Neutrophil (primary cell): Measurements from ENCODE around the gene SOD1.

Experiments used
- H3K27ac ChIP-seq: fragments of 200-600 bp; sonication (generic); 2 replicates; pipeline ENCODE4 v1.5.1; 2016; ENCODE audit warnings: mild to moderate bottlenecking, moderate library complexity
- H3K27me3 ChIP-seq: fragments of 200-600 bp; sonication (generic); 2 replicates; pipeline ENCODE4 v1.6.0; 2016; ENCODE audit warnings: mild to moderate bottlenecking
- H3K36me3 ChIP-seq: fragments of 200-600 bp; sonication (generic); 2 replicates; pipeline ENCODE4 v1.5.1; 2017
- H3K4me1 ChIP-seq, 2 experiments: fragments of 200-600 bp in 1 of 2; sonication (generic) in 1 of 2; 1 replicate in 1 of 2; 2 replicates in 1 of 2; pipeline versions ENCODE4 v1.5.1 to v1.6.1; 2013 to 2016; ENCODE audit warnings: low read depth in 1 of 2, low read length in 1 of 2, mild to moderate bottlenecking in 1 of 2, moderate library complexity in 1 of 2; ENCODE audit not compliant: control insufficient read depth in 1 of 2, insufficient read depth in 1 of 2
- H3K4me3 ChIP-seq, 2 experiments: fragments of 200-600 bp in 1 of 2; sonication (generic) in 1 of 2; 1 replicate in 1 of 2; 2 replicates in 1 of 2; pipeline ENCODE4 v1.5.1; 2013 to 2016; ENCODE audit warnings: low read depth in 1 of 2, low read length in 1 of 2, mild to moderate bottlenecking in 1 of 2, moderate library complexity in 1 of 2
- H3K9me3 ChIP-seq: fragments of 200-600 bp; sonication (generic); 2 replicates; pipeline ENCODE4 v1.5.1; 2016
- TF ChIP-seq, protein P1 (sequence below): fragments of 200-600 bp; sonication (generic); IDR thresholded peaks from 2 replicates; pipeline ENCODE4 v1.5.1; 2016; ENCODE audit warnings: antibody characterized with exemption

Gene SOD1

DNA sequence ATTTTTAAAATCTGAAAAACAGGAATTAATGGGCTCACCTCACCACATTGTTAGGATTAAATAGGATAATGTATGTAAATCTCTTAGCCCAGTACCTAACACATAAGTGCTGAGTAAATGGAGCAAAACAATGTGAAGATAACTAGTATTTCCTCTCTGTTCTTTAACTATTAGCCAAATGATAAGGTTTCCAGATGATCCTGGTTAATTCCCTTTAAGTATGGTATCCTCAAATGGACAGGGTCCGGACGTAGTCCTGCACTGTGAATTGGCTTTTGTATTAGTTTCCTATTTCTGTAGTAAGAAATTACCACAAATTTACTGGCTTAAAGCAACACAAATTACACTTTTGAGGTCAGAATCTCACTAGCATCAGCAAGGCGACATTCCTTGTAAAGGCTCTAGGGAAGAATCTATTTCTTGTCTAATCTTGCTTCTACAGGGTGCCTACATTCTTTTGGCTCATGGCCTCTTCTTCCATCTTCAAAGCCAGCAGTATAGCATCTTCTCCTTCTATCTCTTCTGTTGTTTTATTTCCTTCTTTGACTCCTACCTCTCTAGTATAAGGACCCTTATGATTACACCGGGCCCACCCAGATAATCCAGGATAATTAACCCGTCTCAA is 55.4 kb downstream of the SOD1 start:
- no peaks in the 10 kb centered on the region for H3K36me3 ChIP-seq
- H3K9me3 ChIP-seq, result no peaks in the 10 kb centered on the region
- no peak overlapping the region for H3K4me3 ChIP-seq
- H3K27me3 ChIP-seq, result no peaks in the 10 kb centered on the region
- TF ChIP-seq, protein P1, sequence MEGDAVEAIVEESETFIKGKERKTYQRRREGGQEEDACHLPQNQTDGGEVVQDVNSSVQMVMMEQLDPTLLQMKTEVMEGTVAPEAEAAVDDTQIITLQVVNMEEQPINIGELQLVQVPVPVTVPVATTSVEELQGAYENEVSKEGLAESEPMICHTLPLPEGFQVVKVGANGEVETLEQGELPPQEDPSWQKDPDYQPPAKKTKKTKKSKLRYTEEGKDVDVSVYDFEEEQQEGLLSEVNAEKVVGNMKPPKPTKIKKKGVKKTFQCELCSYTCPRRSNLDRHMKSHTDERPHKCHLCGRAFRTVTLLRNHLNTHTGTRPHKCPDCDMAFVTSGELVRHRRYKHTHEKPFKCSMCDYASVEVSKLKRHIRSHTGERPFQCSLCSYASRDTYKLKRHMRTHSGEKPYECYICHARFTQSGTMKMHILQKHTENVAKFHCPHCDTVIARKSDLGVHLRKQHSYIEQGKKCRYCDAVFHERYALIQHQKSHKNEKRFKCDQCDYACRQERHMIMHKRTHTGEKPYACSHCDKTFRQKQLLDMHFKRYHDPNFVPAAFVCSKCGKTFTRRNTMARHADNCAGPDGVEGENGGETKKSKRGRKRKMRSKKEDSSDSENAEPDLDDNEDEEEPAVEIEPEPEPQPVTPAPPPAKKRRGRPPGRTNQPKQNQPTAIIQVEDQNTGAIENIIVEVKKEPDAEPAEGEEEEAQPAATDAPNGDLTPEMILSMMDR, result no peak
- H3K4me1 ChIP-seq, result no peaks in the 10 kb centered on the region
- no peak overlapping the region for H3K27ac ChIP-seq

DNA sequence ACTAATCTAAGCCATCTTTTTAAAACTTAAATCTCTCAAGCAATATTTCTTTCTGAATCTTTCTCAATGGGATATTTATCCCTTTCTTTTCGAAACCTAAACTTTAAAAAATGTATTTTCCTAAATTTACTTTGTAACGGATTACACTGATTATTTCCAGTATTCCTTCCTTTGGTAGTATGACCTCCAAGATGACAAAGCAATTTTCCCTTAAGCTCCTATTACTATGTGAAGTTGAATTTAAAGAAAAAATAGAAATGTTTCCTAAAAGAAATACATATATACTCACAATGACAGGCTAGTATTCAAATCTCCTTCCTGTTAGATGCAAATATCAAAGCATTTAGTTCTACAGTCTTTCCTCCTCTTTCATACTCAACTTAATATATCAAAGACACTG is 56.6 kb downstream of the SOD1 start:
- H3K9me3 ChIP-seq, result no peaks in the 10 kb centered on the region
- no peaks in the 10 kb centered on the region for H3K27me3 ChIP-seq
- no peaks in the 10 kb centered on the region for H3K4me1 ChIP-seq
- no peak overlapping the region for H3K4me3 ChIP-seq
- TF ChIP-seq, protein P1, result no peak
- H3K36me3 ChIP-seq, result no peaks in the 10 kb centered on the region
- no peak overlapping the region for H3K27ac ChIP-seq
